HEK293 (cell line): ENCODE results near the gene IMMP2L.

Source experiments
- CTCF ChIA-PET: fragments of 350-600 bp; formaldehyde crosslinking; extraction: SDS; loops from one replicate; lab custom pipeline; 2021; ENCODE audit warnings: antibody characterized with exemption; lab: Yijun Ruan, JAX
- POLR2A ChIA-PET: fragments of 300-600 bp; formaldehyde crosslinking; extraction: SDS; loops from one replicate; lab custom pipeline; 2020; ENCODE audit warnings: antibody characterized with exemption, inconsistent platforms; lab: Yijun Ruan, JAX
- H3K27ac ChIP-seq: fragments of 200-500 bp; sonication (Bioruptor generic); 2 replicates; pipeline ENCODE4 v1.5.1; 2014; ENCODE audit warnings: low read depth, low read length, control low read depth, inconsistent platforms; ENCODE audit errors: extremely low read depth
- H3K36me3 ChIP-seq, 2 experiments: fragments of 200-500 bp in 1 of 2; sonication (Bioruptor generic) in 1 of 2; 1 replicate in 1 of 2; 2 replicates in 1 of 2; pipeline ENCODE4 v1.5.1; 2014 to 2017; ENCODE audit warnings: inconsistent platforms in 2 of 2, low read length in 2 of 2; ENCODE audit not compliant: control insufficient read depth in 2 of 2, insufficient read depth in 1 of 2
- H3K4me1 ChIP-seq: fragments of 200-500 bp; sonication (Bioruptor generic); 2 replicates; pipeline ENCODE4 v1.5.1; 2014; ENCODE audit warnings: mild to moderate bottlenecking, low read length, inconsistent platforms; ENCODE audit not compliant: control insufficient read depth, insufficient read depth
- H3K4me3 ChIP-seq: 2 replicates; pipeline ENCODE4 v1.5.1; 2011; ENCODE audit warnings: low read depth, mild to moderate bottlenecking, control low read depth, low read length, moderate library complexity
- H3K9me3 ChIP-seq: fragments of 200-500 bp; sonication (Bioruptor generic); 2 replicates; pipeline ENCODE4 v1.5.1; 2014; ENCODE audit warnings: low read depth, low read length, inconsistent platforms; ENCODE audit not compliant: control insufficient read depth, insufficient read depth
- KLF16 ChIP-seq: fragments of 450-650 bp; formaldehyde crosslinking; IDR thresholded peaks from 2 replicates; pipeline ENCODE4 v1.5.1; 2017; ENCODE audit warnings: missing biosample characterization, missing genetic modification characterization
- PBX3 ChIP-seq: sonication (generic); formaldehyde crosslinking; IDR thresholded peaks from 2 replicates; pipeline ENCODE4 v1.8.1; 2022; ENCODE audit warnings: mild to moderate bottlenecking, moderate library complexity, missing genetic modification reagents
- SCRT1 ChIP-seq: fragments of 450-650 bp; formaldehyde crosslinking; IDR thresholded peaks from 2 replicates; pipeline ENCODE4 v1.5.1; 2016; ENCODE audit warnings: missing biosample characterization, missing genetic modification characterization, borderline replicate concordance
- SP2 ChIP-seq: fragments of 450-650 bp; formaldehyde crosslinking; IDR thresholded peaks from 2 replicates; pipeline ENCODE4 v1.5.1; 2016; ENCODE audit warnings: missing biosample characterization, missing genetic modification characterization
- ZBTB48 ChIP-seq: fragments of 450-650 bp; formaldehyde crosslinking; IDR thresholded peaks from 2 replicates; pipeline ENCODE4 v1.5.1; 2016; ENCODE audit warnings: missing biosample characterization, missing genetic modification characterization
- ZNF169 ChIP-seq: fragments of 450-650 bp; formaldehyde crosslinking; IDR thresholded peaks from 2 replicates; pipeline ENCODE4 v1.5.1; 2016; ENCODE audit warnings: missing biosample characterization, missing genetic modification characterization
- ZNF202 ChIP-seq: fragments of 450-650 bp; formaldehyde crosslinking; IDR thresholded peaks from 2 replicates; pipeline ENCODE4 v1.5.1; 2016; ENCODE audit warnings: missing biosample characterization, missing genetic modification characterization, borderline replicate concordance
- ZNF548 ChIP-seq: fragments of 450-650 bp; formaldehyde crosslinking; IDR thresholded peaks from 2 replicates; pipeline ENCODE4 v1.5.1; 2016; ENCODE audit warnings: missing biosample characterization, missing genetic modification characterization
- ZNF560 ChIP-seq: fragments of 450-650 bp; formaldehyde crosslinking; IDR thresholded peaks from 2 replicates; pipeline ENCODE4 v1.5.1; 2017; ENCODE audit warnings: missing biosample characterization, missing genetic modification characterization, borderline replicate concordance
- ZNF561 ChIP-seq: fragments of 450-650 bp; IDR thresholded peaks from 2 replicates; pipeline ENCODE4 v1.5.1; 2018; ENCODE audit warnings: missing biosample characterization, missing genetic modification characterization, borderline replicate concordance
- ZNF571 ChIP-seq: fragments of 450-650 bp; formaldehyde crosslinking; IDR thresholded peaks from 2 replicates; pipeline ENCODE4 v1.5.0; 2017; ENCODE audit warnings: missing biosample characterization, missing genetic modification characterization
- ZNF585B ChIP-seq: fragments of 450-650 bp; formaldehyde crosslinking; IDR thresholded peaks from 2 replicates; pipeline ENCODE4 v1.5.1; 2016; ENCODE audit warnings: missing biosample characterization, missing genetic modification characterization
- ZNF600 ChIP-seq: fragments of 450-650 bp; formaldehyde crosslinking; IDR thresholded peaks from 2 replicates; pipeline ENCODE4 v1.5.1; 2016; ENCODE audit warnings: missing biosample characterization, missing genetic modification characterization
- ZNF610 ChIP-seq: fragments of 450-650 bp; formaldehyde crosslinking; IDR thresholded peaks from 2 replicates; pipeline ENCODE4 v1.5.1; 2016; ENCODE audit warnings: missing biosample characterization, missing genetic modification characterization, borderline replicate concordance
- ZNF777 ChIP-seq: fragments of 450-650 bp; formaldehyde crosslinking; IDR thresholded peaks from 2 replicates; pipeline ENCODE4 v1.5.1; 2017; ENCODE audit warnings: missing biosample characterization, missing genetic modification characterization, borderline replicate concordance
- TF ChIP-seq, protein P1 (sequence below): fragments of 450-650 bp; formaldehyde crosslinking; IDR thresholded peaks from 2 replicates; pipeline ENCODE4 v1.5.0; 2017; ENCODE audit warnings: missing biosample characterization, missing genetic modification characterization, borderline replicate concordance
- TF ChIP-seq, protein P2 (sequence below): IDR thresholded peaks from 2 replicates; pipeline ENCODE4 v1.6.1; 2011; ENCODE audit warnings: mild to moderate bottlenecking, low read depth, low read length, borderline replicate concordance
- TF ChIP-seq, protein P3 (sequence below): fragments of 450-650 bp; formaldehyde crosslinking; IDR thresholded peaks from 2 replicates; pipeline ENCODE4 v1.5.1; 2016; ENCODE audit warnings: missing biosample characterization, missing genetic modification characterization
- TF ChIP-seq, protein P4 (sequence below): fragments of 450-650 bp; formaldehyde crosslinking; IDR thresholded peaks from 2 replicates; pipeline ENCODE4 v1.5.1; 2016; ENCODE audit warnings: missing biosample characterization, missing genetic modification characterization
- TF ChIP-seq, protein P5 (sequence below): fragments of 450-650 bp; formaldehyde crosslinking; IDR thresholded peaks from 2 replicates; pipeline ENCODE4 v1.5.1; 2016; ENCODE audit warnings: missing biosample characterization, missing genetic modification characterization
- TF ChIP-seq, protein P6 (sequence below): fragments of 450-650 bp; IDR thresholded peaks from 2 replicates; pipeline ENCODE4 v1.5.1; 2018; ENCODE audit warnings: missing biosample characterization, mild to moderate bottlenecking, missing genetic modification characterization

IMMP2L gene

GRCh38 chr7:111510584-111511378 is 51.5 kb downstream of the IMMP2L start:
- Histone ChIP-seq H3K4me1 (no peaks in the 10 kb centered on the region), H3K9me3 (no peaks in the 10 kb centered on the region), H3K36me3 (no peaks in the 10 kb centered on the region), H3K27ac (no peak overlapping the region), H3K4me3 (no peak overlapping the region)
- TF ChIP-seq ZNF571 (tag by site-specific recombination) (no peak), PBX3 (CRISPR knock-in tag) (no peak), ZBTB48 (tag by site-specific recombination) (no peak), SCRT1 (tag by site-specific recombination) (no peak)
- TF ChIP-seq, protein P1, sequence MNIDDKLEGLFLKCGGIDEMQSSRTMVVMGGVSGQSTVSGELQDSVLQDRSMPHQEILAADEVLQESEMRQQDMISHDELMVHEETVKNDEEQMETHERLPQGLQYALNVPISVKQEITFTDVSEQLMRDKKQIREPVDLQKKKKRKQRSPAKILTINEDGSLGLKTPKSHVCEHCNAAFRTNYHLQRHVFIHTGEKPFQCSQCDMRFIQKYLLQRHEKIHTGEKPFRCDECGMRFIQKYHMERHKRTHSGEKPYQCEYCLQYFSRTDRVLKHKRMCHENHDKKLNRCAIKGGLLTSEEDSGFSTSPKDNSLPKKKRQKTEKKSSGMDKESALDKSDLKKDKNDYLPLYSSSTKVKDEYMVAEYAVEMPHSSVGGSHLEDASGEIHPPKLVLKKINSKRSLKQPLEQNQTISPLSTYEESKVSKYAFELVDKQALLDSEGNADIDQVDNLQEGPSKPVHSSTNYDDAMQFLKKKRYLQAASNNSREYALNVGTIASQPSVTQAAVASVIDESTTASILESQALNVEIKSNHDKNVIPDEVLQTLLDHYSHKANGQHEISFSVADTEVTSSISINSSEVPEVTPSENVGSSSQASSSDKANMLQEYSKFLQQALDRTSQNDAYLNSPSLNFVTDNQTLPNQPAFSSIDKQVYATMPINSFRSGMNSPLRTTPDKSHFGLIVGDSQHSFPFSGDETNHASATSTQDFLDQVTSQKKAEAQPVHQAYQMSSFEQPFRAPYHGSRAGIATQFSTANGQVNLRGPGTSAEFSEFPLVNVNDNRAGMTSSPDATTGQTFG (tag by site-specific recombination), result no peak
- TF ChIP-seq, protein P2, sequence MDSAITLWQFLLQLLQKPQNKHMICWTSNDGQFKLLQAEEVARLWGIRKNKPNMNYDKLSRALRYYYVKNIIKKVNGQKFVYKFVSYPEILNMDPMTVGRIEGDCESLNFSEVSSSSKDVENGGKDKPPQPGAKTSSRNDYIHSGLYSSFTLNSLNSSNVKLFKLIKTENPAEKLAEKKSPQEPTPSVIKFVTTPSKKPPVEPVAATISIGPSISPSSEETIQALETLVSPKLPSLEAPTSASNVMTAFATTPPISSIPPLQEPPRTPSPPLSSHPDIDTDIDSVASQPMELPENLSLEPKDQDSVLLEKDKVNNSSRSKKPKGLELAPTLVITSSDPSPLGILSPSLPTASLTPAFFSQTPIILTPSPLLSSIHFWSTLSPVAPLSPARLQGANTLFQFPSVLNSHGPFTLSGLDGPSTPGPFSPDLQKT, result no peak
- ChIA-PET POLR2A (interaction anchor here (1.0 kb wide), 1 partner anchor 12 kb away, joined by 3 read pairs; no protein-coding TSS in a partner anchor), CTCF (interaction anchor here (1.1 kb wide), 1 partner anchor 9 kb away, joined by 3 read pairs; no protein-coding TSS in a partner anchor)

GRCh38 chr7:111510062-111510461 is 52.2 kb downstream of the IMMP2L start:
- Histone ChIP-seq H3K4me3 (no peak overlapping the region), H3K27ac (no peak overlapping the region), H3K36me3 (no peaks in the 10 kb centered on the region), H3K4me1 (no peaks in the 10 kb centered on the region), H3K9me3 (no peaks in the 10 kb centered on the region)
- TF ChIP-seq, protein P3, sequence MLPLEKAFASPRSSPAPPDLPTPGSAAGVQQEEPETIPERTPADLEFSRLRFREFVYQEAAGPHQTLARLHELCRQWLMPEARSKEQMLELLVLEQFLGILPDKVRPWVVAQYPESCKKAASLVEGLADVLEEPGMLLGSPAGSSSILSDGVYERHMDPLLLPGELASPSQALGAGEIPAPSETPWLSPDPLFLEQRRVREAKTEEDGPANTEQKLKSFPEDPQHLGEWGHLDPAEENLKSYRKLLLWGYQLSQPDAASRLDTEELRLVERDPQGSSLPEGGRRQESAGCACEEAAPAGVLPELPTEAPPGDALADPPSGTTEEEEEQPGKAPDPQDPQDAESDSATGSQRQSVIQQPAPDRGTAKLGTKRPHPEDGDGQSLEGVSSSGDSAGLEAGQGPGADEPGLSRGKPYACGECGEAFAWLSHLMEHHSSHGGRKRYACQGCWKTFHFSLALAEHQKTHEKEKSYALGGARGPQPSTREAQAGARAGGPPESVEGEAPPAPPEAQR, result no peak
- TF ChIP-seq ZNF169 (tag by site-specific recombination) (no peak), ZNF560 (tag by site-specific recombination) (no peak), ZNF777 (tag by site-specific recombination) (no peak), ZNF548 (tag by site-specific recombination) (no peak), SP2 (tag by site-specific recombination) (no peak), ZNF585B (tag by site-specific recombination) (no peak), ZNF610 (no peak), ZNF202 (tag by site-specific recombination) (no peak), ZNF561 (no peak), ZNF600 (tag by site-specific recombination) (no peak), KLF16 (no peak)
- TF ChIP-seq, protein P4, sequence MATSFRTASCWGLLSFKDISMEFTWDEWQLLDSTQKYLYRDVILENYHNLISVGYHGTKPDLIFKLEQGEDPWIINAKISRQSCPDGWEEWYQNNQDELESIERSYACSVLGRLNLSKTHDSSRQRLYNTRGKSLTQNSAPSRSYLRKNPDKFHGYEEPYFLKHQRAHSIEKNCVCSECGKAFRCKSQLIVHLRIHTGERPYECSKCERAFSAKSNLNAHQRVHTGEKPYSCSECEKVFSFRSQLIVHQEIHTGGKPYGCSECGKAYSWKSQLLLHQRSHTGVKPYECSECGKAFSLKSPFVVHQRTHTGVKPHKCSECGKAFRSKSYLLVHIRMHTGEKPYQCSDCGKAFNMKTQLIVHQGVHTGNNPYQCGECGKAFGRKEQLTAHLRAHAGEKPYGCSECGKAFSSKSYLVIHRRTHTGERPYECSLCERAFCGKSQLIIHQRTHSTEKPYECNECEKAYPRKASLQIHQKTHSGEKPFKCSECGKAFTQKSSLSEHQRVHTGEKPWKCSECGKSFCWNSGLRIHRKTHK (tag by site-specific recombination), result no peak
- TF ChIP-seq, protein P5, sequence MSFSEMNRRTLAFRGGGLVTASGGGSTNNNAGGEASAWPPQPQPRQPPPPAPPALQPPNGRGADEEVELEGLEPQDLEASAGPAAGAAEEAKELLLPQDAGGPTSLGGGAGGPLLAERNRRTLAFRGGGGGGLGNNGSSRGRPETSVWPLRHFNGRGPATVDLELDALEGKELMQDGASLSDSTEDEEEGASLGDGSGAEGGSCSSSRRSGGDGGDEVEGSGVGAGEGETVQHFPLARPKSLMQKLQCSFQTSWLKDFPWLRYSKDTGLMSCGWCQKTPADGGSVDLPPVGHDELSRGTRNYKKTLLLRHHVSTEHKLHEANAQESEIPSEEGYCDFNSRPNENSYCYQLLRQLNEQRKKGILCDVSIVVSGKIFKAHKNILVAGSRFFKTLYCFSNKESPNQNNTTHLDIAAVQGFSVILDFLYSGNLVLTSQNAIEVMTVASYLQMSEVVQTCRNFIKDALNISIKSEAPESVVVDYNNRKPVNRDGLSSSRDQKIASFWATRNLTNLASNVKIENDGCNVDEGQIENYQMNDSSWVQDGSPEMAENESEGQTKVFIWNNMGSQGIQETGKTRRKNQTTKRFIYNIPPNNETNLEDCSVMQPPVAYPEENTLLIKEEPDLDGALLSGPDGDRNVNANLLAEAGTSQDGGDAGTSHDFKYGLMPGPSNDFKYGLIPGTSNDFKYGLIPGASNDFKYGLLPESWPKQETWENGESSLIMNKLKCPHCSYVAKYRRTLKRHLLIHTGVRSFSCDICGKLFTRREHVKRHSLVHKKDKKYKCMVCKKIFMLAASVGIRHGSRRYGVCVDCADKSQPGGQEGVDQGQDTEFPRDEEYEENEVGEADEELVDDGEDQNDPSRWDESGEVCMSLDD (tag by site-specific recombination), result no peak
- TF ChIP-seq, protein P6, sequence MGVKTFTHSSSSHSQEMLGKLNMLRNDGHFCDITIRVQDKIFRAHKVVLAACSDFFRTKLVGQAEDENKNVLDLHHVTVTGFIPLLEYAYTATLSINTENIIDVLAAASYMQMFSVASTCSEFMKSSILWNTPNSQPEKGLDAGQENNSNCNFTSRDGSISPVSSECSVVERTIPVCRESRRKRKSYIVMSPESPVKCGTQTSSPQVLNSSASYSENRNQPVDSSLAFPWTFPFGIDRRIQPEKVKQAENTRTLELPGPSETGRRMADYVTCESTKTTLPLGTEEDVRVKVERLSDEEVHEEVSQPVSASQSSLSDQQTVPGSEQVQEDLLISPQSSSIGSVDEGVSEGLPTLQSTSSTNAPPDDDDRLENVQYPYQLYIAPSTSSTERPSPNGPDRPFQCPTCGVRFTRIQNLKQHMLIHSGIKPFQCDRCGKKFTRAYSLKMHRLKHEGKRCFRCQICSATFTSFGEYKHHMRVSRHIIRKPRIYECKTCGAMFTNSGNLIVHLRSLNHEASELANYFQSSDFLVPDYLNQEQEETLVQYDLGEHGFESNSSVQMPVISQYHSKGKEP (tag by site-specific recombination), result no peak
- ChIA-PET CTCF (interaction anchor here (1.1 kb wide), 1 partner anchor 10 kb away, joined by 3 read pairs; no protein-coding TSS in a partner anchor), POLR2A (no interaction called here)
